Measurements from ENCODE around the gene NCKAP5. TPM values are rescaled to one million over a fixed set of nuclear protein-coding genes. Genes with fewer than 3 reads are reported as not detected.

NCKAP5 gene
- total RNA-seq, 1 donor from 2014 or later: 8.8 TPM

- Histone ChIP-seq H3K27ac (no peak overlapping the region), H3K27me3 (no peaks in the 10 kb centered on the region), H3K36me3 (no peaks in the 10 kb centered on the region), H3K9me3 (no peaks in the 10 kb centered on the region), H3K4me3 (no peak overlapping the region), H3K4me1 (no peaks in the 10 kb centered on the region)
- intact Hi-C loops (cut with DNase I): no loop called here
- no peak for DNase-seq (ENCODE audit: extremely low spot score in 2 of 2)
- TF ChIP-seq, protein P1, sequence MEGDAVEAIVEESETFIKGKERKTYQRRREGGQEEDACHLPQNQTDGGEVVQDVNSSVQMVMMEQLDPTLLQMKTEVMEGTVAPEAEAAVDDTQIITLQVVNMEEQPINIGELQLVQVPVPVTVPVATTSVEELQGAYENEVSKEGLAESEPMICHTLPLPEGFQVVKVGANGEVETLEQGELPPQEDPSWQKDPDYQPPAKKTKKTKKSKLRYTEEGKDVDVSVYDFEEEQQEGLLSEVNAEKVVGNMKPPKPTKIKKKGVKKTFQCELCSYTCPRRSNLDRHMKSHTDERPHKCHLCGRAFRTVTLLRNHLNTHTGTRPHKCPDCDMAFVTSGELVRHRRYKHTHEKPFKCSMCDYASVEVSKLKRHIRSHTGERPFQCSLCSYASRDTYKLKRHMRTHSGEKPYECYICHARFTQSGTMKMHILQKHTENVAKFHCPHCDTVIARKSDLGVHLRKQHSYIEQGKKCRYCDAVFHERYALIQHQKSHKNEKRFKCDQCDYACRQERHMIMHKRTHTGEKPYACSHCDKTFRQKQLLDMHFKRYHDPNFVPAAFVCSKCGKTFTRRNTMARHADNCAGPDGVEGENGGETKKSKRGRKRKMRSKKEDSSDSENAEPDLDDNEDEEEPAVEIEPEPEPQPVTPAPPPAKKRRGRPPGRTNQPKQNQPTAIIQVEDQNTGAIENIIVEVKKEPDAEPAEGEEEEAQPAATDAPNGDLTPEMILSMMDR (IDR thresholded peaks at IDR 0.05): no peak
- TF ChIP-seq POLR2AphosphoS5 (IDR thresholded peaks at IDR 0.05; ENCODE audit: insufficient read depth in 1 of 2, low read depth in 1 of 2): no peak
- TF ChIP-seq POLR2A (IDR thresholded peaks at IDR 0.05): no peak
Measured at GRCh38 chr2:133098787-133099186, 469.5 kb downstream of the NCKAP5 start.

DNA sequence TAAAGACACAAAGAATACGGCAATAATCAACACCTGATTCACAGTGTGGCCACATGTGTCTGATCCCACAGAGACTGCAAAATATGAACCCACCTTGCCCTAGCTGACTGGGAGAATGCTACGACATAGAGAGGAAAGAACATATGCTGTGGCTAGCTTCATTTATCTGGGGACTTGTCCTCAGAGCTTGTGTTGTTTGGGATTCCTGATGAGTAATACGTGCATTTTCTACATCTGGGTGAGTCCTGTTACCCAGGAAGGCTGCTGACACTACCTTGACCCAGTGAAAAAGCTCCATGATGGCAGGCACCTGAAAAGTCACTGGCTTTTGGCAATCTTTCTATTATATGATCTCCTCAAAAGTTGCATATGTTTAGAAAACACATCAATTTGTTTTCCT lies 470.6 kb downstream of the NCKAP5 start:
- no peak for DNase-seq (ENCODE audit: extremely low spot score in 2 of 2)
- no peaks in the 10 kb centered on the region for H3K27me3 ChIP-seq
- H3K4me3 ChIP-seq: no peak overlapping the region
- no peak overlapping the region for H3K27ac ChIP-seq
- H3K9me3 ChIP-seq: no peaks in the 10 kb centered on the region
- H3K4me1 ChIP-seq: no peaks in the 10 kb centered on the region
- H3K36me3 ChIP-seq: no peaks in the 10 kb centered on the region
- intact Hi-C loops (cut with DNase I): no loop called here
- TF ChIP-seq POLR2AphosphoS5 (IDR thresholded peaks at IDR 0.05; ENCODE audit: insufficient read depth in 1 of 2, low read depth in 1 of 2) (no peak), POLR2A (IDR thresholded peaks at IDR 0.05) (no peak)
- TF ChIP-seq, protein P1 (IDR thresholded peaks at IDR 0.05): no peak

DNA sequence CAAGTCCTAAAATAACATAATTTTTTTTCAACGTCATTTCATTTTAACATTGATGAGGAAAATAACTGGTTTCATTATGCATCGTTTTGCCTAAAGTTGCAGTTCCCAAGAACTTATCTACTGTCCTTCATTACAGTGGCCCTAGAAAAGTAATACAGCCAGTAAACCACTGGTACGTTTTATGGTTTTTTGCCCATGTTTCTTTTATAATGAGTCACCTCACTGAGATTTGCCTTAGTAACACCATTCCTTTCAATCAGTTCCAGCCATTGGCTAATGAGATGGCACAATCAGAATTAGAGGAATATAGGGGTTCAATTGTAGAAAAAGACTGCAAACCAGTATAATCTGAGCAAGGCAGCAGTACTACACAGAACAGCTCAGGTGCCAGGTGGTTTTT lies 475.7 kb downstream of the NCKAP5 start:
- Histone ChIP-seq H3K36me3 (no peaks in the 10 kb centered on the region), H3K4me1 (no peaks in the 10 kb centered on the region), H3K4me3 (no peak overlapping the region), H3K27me3 (no peaks in the 10 kb centered on the region), H3K9me3 (no peaks in the 10 kb centered on the region), H3K27ac (no peak overlapping the region)
- TF ChIP-seq POLR2AphosphoS5 (IDR thresholded peaks at IDR 0.05; ENCODE audit: insufficient read depth in 1 of 2, low read depth in 1 of 2): no peak
- no peak for DNase-seq (ENCODE audit: extremely low spot score in 2 of 2)
- intact Hi-C loops (cut with DNase I): no loop called here

DNA sequence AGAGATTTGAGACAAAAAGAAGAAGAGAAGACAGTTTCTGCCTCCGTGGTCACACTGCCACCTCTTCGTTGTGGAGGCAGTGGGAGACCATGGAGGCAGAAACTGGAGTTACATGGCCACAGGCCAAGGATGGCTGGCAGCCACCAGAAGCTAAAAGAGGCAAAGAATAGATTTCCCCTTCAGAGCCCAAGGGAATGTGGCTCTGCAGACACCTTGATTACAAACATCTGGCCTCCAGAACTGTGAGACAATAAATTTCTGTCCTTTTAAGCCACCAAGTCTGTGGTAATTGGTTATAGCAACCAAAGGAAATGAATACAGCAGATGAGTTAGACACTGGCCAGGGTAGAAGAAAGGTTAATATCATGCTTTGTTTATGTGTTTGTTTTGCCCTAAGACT lies 477.9 kb downstream of the NCKAP5 start:
- intact Hi-C loops (cut with DNase I): no loop called here
- no peak for TF ChIP-seq POLR2A (IDR thresholded peaks at IDR 0.05)
- Histone ChIP-seq H3K4me3 (no peak overlapping the region), H3K36me3 (no peaks in the 10 kb centered on the region), H3K9me3 (no peaks in the 10 kb centered on the region), H3K27ac (no peak overlapping the region), H3K27me3 (no peaks in the 10 kb centered on the region), H3K4me1 (no peaks in the 10 kb centered on the region)
- DNase-seq (ENCODE audit: extremely low spot score in 2 of 2): no peak

- Histone ChIP-seq H3K27ac (no peak overlapping the region), H3K4me3 (no peak overlapping the region), H3K9me3 (no peaks in the 10 kb centered on the region), H3K27me3 (no peaks in the 10 kb centered on the region), H3K4me1 (no peaks in the 10 kb centered on the region), H3K36me3 (no peaks in the 10 kb centered on the region)
- no peak for DNase-seq (ENCODE audit: extremely low spot score in 2 of 2)
- TF ChIP-seq, protein P1 (IDR thresholded peaks at IDR 0.05): no peak
- TF ChIP-seq POLR2A (IDR thresholded peaks at IDR 0.05) (no peak), POLR2AphosphoS5 (IDR thresholded peaks at IDR 0.05; ENCODE audit: insufficient read depth in 1 of 2, low read depth in 1 of 2) (no peak)
- intact Hi-C loops (cut with DNase I): no loop called here
Measured at GRCh38 chr2:133086176-133086575, 482.1 kb downstream of the NCKAP5 start.

DNA sequence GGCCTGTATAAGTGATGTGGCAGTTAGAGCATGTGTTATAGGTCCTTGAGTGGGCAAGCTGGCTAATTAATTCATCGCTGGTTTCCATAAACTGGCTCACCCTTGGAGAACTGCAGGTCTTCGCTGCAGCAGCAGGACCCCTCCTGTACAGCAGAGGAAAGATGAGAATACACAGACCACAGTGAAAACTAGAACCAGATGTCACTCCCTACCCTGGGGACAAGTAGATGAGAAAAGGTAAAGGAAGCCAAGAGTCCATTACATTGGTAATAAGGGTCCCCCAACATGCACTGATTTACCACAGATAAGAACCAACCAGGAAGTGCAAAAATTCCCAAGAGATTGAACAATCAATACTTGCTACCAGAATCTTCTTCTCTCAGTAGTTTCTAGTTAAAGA lies 482.6 kb downstream of the NCKAP5 start:
- Histone ChIP-seq H3K4me3 (no peak overlapping the region), H3K9me3 (no peaks in the 10 kb centered on the region), H3K27me3 (no peaks in the 10 kb centered on the region), H3K36me3 (no peaks in the 10 kb centered on the region), H3K4me1 (no peaks in the 10 kb centered on the region), H3K27ac (no peak overlapping the region)
- TF ChIP-seq POLR2A (IDR thresholded peaks at IDR 0.05) (no peak), POLR2AphosphoS5 (IDR thresholded peaks at IDR 0.05; ENCODE audit: insufficient read depth in 1 of 2, low read depth in 1 of 2) (no peak)
- TF ChIP-seq, protein P1 (IDR thresholded peaks at IDR 0.05): no peak
- intact Hi-C loops (cut with DNase I): no loop called here
- no peak for DNase-seq (ENCODE audit: extremely low spot score in 2 of 2)

Measured in vagina (tissue), 2 donors.